ENCODE results near the gene TRMT1.

The TRMT1 gene

DNA sequence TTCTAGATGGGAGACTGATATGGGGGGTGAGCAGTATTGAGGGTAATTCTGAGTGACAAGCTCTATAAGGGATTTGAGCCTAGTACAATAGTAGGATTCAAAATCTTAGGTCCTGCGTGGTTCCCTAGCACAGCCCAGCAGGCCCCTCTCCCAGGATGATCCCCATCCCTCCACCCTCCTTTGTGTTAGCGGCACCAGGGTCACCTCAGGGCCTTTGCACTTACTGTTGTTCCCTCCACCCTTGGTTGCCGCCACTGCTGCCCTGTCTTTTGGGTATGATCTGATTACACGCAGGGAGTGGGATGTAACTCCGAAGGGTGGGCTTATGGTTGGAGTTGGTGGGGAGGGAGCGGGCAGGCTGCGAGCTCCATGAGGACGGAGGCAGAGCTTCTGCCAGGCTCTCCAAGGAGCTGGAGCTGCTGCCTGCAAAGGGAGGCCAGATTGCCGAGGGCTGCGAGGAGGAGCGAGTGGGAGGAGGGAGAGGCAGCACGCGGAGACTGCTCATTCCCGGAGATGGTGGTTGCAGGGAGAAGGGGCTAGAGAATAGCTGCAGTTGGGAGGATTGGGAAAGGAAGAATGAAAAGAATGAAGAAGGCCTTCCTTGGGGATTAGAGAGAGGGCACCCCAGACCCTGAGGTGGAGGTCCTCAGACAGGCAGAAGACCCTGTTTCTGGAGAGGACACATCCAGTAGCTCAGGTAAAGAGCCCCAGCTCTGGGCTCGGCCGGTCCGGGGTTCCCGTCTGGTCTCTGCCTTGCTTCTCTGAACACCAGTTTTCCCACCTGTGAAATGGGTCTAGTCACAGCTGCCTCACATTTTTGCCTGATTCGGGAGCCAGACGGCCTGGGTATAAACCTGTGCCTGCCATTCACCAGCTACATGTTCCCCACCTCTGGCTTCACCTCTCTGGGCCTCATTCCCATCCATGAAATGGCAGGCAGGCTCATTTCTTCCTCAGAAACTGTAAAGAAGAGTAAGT, 6.7 kb upstream of the TRMT1 start:
- no peak for DNase-seq (ENCODE audit: low read depth)

DNA sequence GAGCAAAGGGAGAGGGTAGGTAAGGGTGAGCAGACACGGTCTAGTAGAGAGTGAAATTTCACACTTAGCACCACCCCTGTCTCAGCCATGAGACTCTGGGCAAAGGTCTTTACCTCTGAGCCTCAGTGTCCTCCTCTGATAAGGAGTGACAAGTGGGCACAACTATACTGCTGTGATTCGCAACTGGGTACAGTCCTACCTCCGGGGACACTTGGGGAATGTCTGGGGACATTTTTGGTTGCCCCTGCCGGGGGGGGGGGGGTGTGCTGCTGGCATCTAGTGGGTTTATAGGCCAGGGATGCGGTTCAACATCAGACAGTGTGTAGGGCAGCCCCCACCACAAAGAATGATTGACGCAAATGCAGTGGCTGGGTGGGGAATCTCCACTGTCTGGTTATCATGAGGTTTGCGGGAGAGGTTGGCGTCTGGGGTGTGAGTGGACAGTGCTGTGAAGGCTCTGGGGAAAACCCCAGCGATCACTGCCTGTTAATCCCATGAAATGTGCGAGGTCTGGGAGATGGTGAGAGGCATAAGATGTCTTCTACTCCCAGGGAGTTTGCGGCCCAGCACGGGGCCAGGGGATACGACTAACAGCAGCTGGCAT, 5.8 kb upstream of the TRMT1 start:
- peak; percentile 82 for DNase-seq (ENCODE audit: low read depth)

- no peak for DNase-seq (ENCODE audit: low read depth)
These were observed 5.2 kb upstream of the TRMT1 start for GRCh38 chr19:13121551-13122274.

GRCh38 chr19:13120817-13121216, 4.3 kb upstream of the TRMT1 start:
- peak; percentile 93 for DNase-seq (ENCODE audit: low read depth)

DNA sequence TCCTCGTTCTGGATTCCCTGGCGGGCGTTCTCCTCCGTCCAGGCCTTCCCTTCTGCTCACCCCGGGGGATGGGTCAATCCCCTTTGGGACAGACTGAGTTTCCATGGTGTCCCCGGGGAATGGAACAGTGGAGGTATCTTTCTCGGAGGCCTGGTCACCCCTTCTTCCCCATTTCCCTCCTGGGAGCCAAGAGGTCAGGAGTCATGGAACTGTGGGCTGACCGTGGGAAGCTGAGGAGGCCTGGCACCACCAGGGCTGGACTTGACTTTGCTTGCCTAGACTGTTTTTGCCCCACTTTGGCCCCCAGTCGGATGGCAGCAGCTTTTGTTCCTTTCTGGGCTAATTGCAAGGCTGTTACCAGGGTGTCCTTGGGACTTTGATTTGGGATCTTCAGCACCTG, 3.5 kb upstream of the TRMT1 start:
- DNase-seq (ENCODE audit: low read depth) = no peak

GRCh38 chr19:13119627-13120026, 3.1 kb upstream of the TRMT1 start:
- DNase-seq (ENCODE audit: low read depth) = no peak

DNA sequence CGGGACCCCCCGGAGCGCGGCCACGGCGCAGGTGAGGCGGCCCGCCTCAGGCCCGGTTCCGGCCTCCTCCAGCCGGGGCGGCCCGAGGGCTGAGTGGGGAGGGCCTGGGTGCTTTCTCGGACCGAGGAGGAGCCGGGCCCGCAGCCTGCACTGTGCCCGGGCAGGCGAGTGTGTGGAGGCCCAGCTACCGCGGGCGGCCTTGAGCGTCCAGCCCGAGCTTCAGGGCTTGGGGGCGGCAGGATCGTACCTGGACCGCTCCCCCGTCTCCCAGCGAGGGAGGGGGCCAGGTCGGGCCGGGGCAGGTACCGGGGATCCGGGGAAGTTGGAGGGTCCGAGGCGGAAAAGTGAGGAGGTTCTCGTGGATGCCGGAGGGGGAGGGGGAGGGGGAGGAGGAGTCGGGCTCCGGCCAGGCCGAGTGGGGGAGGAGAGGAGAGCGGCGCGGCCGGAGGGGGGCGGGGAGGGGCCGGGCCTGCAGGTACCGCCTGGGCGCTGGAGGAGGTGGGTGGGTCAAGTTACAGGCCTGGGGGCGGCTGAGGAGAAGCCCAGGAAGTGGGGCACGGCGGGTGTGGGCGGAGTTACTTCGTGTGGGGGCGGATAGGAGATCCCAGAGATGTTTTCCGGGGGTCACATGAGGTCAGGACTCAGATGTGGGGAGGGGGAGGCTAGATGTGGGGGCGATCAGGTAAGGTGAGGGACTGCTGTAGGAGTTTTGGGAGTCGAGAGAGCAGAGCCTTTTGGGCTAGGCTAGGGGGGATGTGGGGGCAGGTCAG, 2.1 kb upstream of the TRMT1 start:
- peak; percentile 74 for DNase-seq (ENCODE audit: low read depth)

DNA sequence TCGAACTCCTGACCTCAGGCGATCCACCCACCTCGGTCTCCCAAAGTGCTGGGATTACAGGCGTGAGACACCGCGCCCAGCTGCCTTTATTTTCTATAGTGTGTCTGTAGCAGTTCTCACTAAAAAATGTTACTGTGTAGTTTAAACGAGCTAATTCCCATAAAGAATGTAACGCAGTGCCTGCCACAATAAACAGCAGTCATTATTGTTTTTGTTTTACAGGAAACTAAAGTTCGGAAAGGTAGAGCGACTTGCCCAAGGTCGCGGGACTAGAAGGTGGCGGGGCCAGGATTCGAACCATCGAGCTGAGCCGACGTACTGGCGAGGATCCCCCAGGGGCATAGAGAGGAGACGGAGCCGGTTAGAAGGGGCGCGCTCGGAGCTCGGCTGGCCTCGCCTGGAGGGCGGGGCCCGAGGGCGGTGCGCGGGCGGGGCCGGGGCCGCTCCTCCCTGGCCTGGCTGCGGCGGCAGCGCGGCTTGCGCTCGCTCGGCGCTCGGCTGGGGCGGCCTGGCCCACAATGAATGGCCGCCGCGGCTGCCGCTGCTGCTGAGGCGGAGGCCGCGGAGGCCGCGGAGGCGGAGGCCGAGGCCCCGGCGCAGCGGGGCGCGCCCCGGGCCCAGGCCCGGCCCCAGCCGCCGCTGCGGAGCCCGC, 1.4 kb upstream of the TRMT1 start, which contains the start of gene NACC1:
Gene NACC1, plus strand, starts transcription at position 493 of the 652 bp plus-strand sequence. CDS start 16,944 bp downstream, outside the sequence.
- DNase-seq (ENCODE audit: low read depth) = peak; percentile 80

DNA sequence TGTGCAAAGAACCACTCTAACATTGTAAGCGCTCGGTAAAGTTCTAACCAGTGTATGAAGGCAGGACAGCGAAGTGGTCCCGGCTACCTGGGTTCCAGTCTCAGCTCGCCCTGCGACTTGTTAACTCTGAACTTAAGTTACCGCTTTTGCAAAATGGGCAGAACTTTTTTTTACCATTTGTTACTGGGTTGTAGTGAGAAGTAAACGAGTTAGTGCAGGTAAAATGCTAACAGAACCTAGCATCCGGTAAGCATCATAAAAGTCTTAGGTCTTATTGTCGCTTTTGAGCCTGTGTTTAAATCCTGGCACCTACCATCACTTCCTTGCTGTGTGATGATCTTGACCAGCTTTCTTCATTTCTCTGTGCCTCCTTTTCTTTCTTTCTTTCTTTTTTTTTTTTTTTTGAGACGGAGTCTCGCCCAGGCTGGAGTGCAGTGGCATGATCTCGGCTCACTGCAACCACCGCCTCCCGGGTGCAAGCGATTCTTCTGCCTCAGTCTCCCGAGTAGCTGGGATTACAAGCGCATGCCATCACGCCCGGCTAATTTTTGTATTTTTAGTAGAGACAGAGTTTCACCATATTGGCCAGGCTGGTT, 734 bp upstream of the TRMT1 start:
- DNase-seq (ENCODE audit: low read depth) = no peak

DNA sequence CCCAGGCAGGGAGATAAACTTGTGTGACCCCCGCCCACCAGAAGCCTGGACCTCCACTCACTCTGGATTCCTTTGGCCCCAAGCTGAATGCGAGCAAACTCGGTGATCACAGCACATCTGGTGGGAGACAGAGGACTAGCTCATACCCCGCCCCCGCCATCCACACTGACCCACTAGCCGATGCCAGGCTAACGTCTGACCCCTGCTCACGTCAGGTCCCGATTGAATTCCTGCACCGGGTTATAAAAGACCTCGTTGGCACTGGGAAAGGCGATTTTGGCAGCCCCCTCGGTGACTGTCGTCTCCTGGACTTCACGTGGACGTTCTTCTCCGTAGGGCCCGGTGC, 631 bp downstream of the TRMT1 start:
- DNase-seq (ENCODE audit: low read depth) = no peak

- DNase-seq (ENCODE audit: low read depth) = no peak
These were observed 4.0 kb downstream of the TRMT1 start for GRCh38 chr19:13112555-13112954.

DNA sequence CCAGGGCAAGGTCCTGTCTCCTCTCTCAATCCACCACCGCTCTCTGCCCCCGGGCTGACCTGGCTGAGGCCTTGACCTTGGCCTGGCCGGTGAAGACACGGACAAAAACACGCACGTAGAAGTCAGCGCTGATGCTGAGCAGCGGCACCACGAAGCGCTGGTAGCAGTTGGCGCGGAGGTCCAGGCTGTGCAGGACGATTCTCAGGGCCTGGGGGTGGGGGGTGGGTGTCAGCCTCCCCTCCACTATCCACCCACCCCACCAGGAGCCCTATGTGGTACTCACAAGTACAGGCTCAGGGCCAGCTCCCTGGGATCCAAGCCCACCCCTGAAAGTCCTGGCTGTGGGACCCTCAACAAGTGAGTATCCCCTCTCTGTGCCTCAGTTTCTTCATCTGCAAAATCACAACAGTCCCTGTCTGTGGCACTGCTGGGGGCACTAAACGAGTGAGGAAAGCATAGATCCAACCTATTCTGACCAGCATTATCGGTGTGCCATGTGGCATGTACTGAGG, 6.4 kb downstream of the TRMT1 start:
- DNase-seq (ENCODE audit: low read depth) = no peak

DNA sequence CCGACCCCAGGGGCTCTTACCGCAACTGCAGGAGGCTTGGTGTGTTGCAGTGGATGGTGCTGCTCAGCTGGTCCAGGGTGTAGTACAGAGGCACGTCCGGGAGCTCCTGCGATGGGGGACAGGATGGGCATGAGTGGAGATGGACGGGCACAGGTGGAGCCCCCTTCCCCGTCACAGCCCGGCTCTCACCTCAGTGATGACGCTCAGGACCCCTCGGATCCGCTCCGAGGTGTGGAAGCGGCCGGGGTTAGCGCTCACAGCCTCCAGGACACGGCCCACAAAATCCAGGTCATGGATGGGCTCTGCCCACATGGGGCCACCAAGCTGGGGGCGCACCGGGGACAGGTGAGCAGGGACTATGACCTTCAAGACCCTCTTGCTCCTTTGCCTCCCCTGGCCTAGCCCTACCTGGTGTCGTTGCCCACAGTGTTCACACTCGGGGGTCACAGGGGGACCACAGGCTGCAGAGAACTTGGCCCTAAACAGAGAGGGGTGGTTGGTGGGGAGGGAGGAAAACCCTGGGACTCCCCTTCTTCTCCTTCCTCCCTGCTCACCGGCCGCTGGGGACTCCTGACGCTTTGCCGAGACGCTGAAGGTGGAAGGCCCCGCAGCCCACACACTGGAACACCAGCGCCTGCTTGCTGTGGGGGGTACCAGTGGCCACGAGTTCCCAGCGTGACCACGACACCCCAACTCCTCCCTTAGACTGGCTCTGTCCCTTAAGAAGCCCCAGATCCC, 7.0 kb downstream of the TRMT1 start:
- DNase-seq (ENCODE audit: low read depth) = no peak

GRCh38 chr19:13104848-13105711, 11.5 kb downstream of the TRMT1 start:
- DNase-seq (ENCODE audit: low read depth) = no peak

GRCh38 chr19:13104360-13104847, 12.1 kb downstream of the TRMT1 start:
- DNase-seq (ENCODE audit: low read depth) = no peak

DNA sequence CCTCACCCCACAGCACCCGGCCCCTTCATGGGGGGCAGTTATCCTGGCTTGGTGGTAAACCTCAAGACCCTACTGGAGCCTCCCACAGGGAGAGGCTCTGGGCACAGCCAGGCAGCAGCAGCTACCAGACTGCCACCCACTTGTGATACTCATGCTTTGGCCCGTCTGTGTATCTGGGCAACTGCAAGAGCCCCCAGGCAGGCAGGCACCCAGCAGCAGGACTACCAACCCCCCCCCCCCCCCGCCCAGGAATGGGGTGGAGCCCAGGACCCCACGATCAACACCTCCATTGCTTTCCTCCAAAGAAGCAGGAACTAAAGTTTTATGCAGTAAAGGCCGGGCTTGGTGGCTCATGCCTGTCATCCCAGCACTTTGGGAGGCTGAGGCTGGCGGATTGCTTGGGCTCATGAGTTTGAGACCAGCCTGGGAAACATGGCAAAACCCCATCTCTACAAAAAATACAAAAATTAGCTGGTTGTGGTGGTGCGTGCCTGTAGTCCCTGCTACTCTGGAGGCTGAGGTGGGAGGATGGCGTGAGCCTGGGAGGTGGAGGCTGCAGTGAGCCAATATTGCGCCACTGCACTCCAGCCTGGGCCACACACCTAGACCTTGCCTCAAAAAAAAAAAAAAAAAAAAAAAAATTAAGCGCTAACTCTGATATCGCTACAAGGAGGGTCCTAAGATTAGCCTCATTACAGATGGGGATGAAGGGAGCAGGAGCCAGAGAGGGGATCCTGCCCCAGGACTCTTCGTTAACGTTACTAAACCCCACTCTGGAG, 12.8 kb downstream of the TRMT1 start:
- DNase-seq (ENCODE audit: low read depth) = no peak

GRCh38 chr19:13102666-13103580, 13.6 kb downstream of the TRMT1 start, which contains the start of gene LYL1:
LYL1 (minus strand) TSS chr19:13102858; CDS start chr19:13101171, 1,687 bp downstream.
- DNase-seq (ENCODE audit: low read depth) = peak; percentile 70

Measured in amniotic epithelial cell (primary cell).